ENCODE results near the gene CCDC122. TPM values are rescaled to one million over a fixed set of nuclear protein-coding genes. Genes with fewer than 3 reads are reported as not detected.

The CCDC122 gene
- total and polyA plus RNA-seq, 4 donors: 1.2 to 2.3 (median 1.7) TPM

DNA sequence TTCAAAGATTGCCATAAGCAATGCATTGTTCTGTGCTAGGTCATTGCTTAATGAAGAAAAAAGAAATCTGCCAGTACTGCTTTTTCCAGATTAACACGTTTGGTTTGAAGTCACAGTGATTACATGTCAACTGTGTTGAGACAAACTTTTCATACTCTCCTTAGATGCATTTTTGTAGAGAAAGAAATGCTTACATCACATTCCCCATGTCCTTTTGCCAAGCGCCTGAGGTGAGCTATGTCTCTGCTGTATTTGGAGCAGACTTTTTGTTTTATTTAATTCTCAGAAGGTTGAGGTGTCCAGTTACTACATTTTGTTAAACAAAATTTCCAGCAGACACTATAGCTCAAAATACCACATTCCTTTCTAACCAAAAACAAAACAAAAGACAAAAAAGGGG, 16.4 kb upstream of the CCDC122 start:
- H3K27me3 ChIP-seq (ENCODE audit: control insufficient read depth in 4 of 4, insufficient read depth in 4 of 4, low read length in 3 of 4): no peaks in the 10 kb centered on the region
- H3K36me3 ChIP-seq (ENCODE audit: control insufficient read depth in 4 of 4, insufficient read depth in 3 of 4, low read depth in 1 of 4, low read length in 3 of 4): no peaks in the 10 kb centered on the region
- TF ChIP-seq NR2F2 (IDR thresholded peaks at IDR 0.05): no peak
- no peak for TF ChIP-seq HNF4A (conservative IDR thresholded peaks at IDR 0.05)
- TF ChIP-seq JUND (IDR thresholded peaks at IDR 0.05): no peak
- no peak for TF ChIP-seq MAX (IDR thresholded peaks at IDR 0.05)
- no peaks in the 10 kb centered on the region for H3K9me3 ChIP-seq (ENCODE audit: control insufficient read depth in 4 of 4, low read length in 3 of 4)
- no peak for DNase-seq (ENCODE audit: low spot score)
- no peak overlapping the region for H3K4me3 ChIP-seq (ENCODE audit: low read depth in 1 of 3, low read length in 3 of 3)
- H3K27ac ChIP-seq (ENCODE audit: low read depth in 1 of 2, low read length in 2 of 2): no peak overlapping the region
- H3K9ac ChIP-seq (ENCODE audit: low read depth in 1 of 2, low read length in 2 of 2): no peak overlapping the region
- no peaks in the 10 kb centered on the region for H3K4me1 ChIP-seq (ENCODE audit: control insufficient read depth in 4 of 4, insufficient read depth in 4 of 4, low read length in 3 of 4)
- 82% methylated on average over 2 of the region's 2 CpGs for WGBS

DNA sequence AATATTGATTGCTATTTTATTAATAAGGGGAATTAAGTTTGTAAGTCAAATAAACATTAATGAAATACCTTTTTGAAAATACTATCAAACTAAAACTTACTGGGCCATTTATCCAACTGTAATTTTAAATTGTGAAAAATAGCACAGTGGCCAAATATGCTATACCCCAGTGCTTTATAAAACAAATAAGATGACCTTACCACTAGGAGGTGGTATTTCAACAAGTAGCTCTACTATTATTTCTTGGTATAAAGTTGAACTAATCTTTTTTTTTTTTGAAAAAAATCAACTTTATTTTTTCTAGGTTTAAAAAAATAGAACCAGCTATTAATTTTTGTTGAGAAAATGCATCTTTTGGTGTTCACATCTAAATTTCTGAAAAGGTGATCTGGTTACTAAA, 14.9 kb upstream of the CCDC122 start:
- no peak overlapping the region for H3K9ac ChIP-seq (ENCODE audit: low read depth in 1 of 2, low read length in 2 of 2)
- no peak overlapping the region for H3K4me3 ChIP-seq (ENCODE audit: low read depth in 1 of 3, low read length in 3 of 3)
- H3K27me3 ChIP-seq (ENCODE audit: control insufficient read depth in 4 of 4, insufficient read depth in 4 of 4, low read length in 3 of 4): no peaks in the 10 kb centered on the region
- TF ChIP-seq, protein P1, sequence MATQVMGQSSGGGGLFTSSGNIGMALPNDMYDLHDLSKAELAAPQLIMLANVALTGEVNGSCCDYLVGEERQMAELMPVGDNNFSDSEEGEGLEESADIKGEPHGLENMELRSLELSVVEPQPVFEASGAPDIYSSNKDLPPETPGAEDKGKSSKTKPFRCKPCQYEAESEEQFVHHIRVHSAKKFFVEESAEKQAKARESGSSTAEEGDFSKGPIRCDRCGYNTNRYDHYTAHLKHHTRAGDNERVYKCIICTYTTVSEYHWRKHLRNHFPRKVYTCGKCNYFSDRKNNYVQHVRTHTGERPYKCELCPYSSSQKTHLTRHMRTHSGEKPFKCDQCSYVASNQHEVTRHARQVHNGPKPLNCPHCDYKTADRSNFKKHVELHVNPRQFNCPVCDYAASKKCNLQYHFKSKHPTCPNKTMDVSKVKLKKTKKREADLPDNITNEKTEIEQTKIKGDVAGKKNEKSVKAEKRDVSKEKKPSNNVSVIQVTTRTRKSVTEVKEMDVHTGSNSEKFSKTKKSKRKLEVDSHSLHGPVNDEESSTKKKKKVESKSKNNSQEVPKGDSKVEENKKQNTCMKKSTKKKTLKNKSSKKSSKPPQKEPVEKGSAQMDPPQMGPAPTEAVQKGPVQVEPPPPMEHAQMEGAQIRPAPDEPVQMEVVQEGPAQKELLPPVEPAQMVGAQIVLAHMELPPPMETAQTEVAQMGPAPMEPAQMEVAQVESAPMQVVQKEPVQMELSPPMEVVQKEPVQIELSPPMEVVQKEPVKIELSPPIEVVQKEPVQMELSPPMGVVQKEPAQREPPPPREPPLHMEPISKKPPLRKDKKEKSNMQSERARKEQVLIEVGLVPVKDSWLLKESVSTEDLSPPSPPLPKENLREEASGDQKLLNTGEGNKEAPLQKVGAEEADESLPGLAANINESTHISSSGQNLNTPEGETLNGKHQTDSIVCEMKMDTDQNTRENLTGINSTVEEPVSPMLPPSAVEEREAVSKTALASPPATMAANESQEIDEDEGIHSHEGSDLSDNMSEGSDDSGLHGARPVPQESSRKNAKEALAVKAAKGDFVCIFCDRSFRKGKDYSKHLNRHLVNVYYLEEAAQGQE (IDR thresholded peaks at IDR 0.05): no peak
- TF ChIP-seq GABPA (IDR thresholded peaks at IDR 0.05 in 1 of 2, conservative IDR thresholded peaks at IDR 0.05 in 1 of 2) (no peak), HNF4A (conservative IDR thresholded peaks at IDR 0.05) (no peak), FOXA1 (IDR thresholded peaks at IDR 0.05) (no peak), ATF3 (IDR thresholded peaks at IDR 0.05) (no peak), HNF4G (IDR thresholded peaks at IDR 0.05) (no peak), JUND (IDR thresholded peaks at IDR 0.05) (no peak)
- peaks cover 0 to 4% (median 1%) of the 10 kb centered on the region in 4 donors for H3K36me3 ChIP-seq (ENCODE audit: control insufficient read depth in 4 of 4, insufficient read depth in 3 of 4, low read depth in 1 of 4, low read length in 3 of 4)
- no peak overlapping the region for H3K27ac ChIP-seq (ENCODE audit: low read depth in 1 of 2, low read length in 2 of 2)
- DNase-seq (ENCODE audit: low spot score): no peak
- H3K4me1 ChIP-seq (ENCODE audit: control insufficient read depth in 4 of 4, insufficient read depth in 4 of 4, low read length in 3 of 4): no peaks in the 10 kb centered on the region
- H3K9me3 ChIP-seq (ENCODE audit: control insufficient read depth in 4 of 4, low read length in 3 of 4): no peaks in the 10 kb centered on the region

- peaks cover 0 to 8% (median 3%) of the 10 kb centered on the region in 4 donors for H3K4me1 ChIP-seq (ENCODE audit: control insufficient read depth in 4 of 4, insufficient read depth in 4 of 4, low read length in 3 of 4)
- peaks cover 0 to 6% (median 0%) of the 10 kb centered on the region in 4 donors for H3K36me3 ChIP-seq (ENCODE audit: control insufficient read depth in 4 of 4, insufficient read depth in 3 of 4, low read depth in 1 of 4, low read length in 3 of 4)
- no peak overlapping the region for H3K27ac ChIP-seq (ENCODE audit: low read depth in 1 of 2, low read length in 2 of 2)
- no peak overlapping the region for H3K4me3 ChIP-seq (ENCODE audit: low read depth in 1 of 3, low read length in 3 of 3)
- DNase-seq (ENCODE audit: low spot score): no peak
- H3K9ac ChIP-seq (ENCODE audit: low read depth in 1 of 2, low read length in 2 of 2): no peak overlapping the region
- TF ChIP-seq SP1 (IDR thresholded peaks at IDR 0.05) (no peak), HNF4A (conservative IDR thresholded peaks at IDR 0.05) (no peak), GABPA (IDR thresholded peaks at IDR 0.05 in 1 of 2, conservative IDR thresholded peaks at IDR 0.05 in 1 of 2) (no peak), RXRA (IDR thresholded peaks at IDR 0.05) (no peak), FOXA1 (IDR thresholded peaks at IDR 0.05) (no peak), TAF1 (conservative IDR thresholded peaks at IDR 0.05) (no peak), HNF4G (IDR thresholded peaks at IDR 0.05) (no peak), JUND (IDR thresholded peaks at IDR 0.05) (no peak), MAX (IDR thresholded peaks at IDR 0.05) (no peak)
- TF ChIP-seq, protein P2, sequence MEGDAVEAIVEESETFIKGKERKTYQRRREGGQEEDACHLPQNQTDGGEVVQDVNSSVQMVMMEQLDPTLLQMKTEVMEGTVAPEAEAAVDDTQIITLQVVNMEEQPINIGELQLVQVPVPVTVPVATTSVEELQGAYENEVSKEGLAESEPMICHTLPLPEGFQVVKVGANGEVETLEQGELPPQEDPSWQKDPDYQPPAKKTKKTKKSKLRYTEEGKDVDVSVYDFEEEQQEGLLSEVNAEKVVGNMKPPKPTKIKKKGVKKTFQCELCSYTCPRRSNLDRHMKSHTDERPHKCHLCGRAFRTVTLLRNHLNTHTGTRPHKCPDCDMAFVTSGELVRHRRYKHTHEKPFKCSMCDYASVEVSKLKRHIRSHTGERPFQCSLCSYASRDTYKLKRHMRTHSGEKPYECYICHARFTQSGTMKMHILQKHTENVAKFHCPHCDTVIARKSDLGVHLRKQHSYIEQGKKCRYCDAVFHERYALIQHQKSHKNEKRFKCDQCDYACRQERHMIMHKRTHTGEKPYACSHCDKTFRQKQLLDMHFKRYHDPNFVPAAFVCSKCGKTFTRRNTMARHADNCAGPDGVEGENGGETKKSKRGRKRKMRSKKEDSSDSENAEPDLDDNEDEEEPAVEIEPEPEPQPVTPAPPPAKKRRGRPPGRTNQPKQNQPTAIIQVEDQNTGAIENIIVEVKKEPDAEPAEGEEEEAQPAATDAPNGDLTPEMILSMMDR (IDR thresholded peaks at IDR 0.05; ENCODE audit: low read depth, low read length, missing input control): no peak
- TF ChIP-seq, protein P1 (IDR thresholded peaks at IDR 0.05): no peak
- WGBS: 99% methylated on average over 1 of the region's 1 CpG
- no peaks in the 10 kb centered on the region for H3K27me3 ChIP-seq (ENCODE audit: control insufficient read depth in 4 of 4, insufficient read depth in 4 of 4, low read length in 3 of 4)
- no peaks in the 10 kb centered on the region for H3K9me3 ChIP-seq (ENCODE audit: control insufficient read depth in 4 of 4, low read length in 3 of 4)
Measured at GRCh38 chr13:43884222-43884621, 4.7 kb upstream of the CCDC122 start.

Measured in liver (tissue), 9 donors.